Spleen (tissue), 7 donors: ENCODE data around the gene RHBDD1.

Experiments used
- CTCF ChIP-seq, 11 experiments: fragments of 200-600 bp in 7 of 11; fragments of 450-650 bp in 4 of 11; sonication (generic) in 4 of 11; IDR thresholded peaks in 8 of 11; conservative IDR thresholded peaks in 3 of 11; 1 replicate in 7 of 11; 2 replicates in 4 of 11; pipeline versions ENCODE4 v1.4.0 to v1.8.0; 2016 to 2021; ENCODE audit warnings: antibody characterized with exemption in 11 of 11, inconsistent platforms in 4 of 11, mild to moderate bottlenecking in 1 of 11
- POLR2A ChIP-seq, 3 donors: fragments of 450-650 bp; IDR thresholded peaks; one replicate each; pipeline ENCODE4 v1.5.1; 2017; ENCODE audit warnings: antibody characterized with exemption in 3 of 3, mild to moderate bottlenecking in 1 of 3
- POLR2AphosphoS5 ChIP-seq, 3 donors: sonication (generic); formaldehyde crosslinking; IDR thresholded peaks; one replicate each; pipeline ENCODE4 v1.5.1; 2017; ENCODE audit warnings: antibody characterized with exemption in 3 of 3
- donor health status: DM: no; HTN: no; CAD: no; lungs with moderate emphysema.
- donor health status: DM: no; HTN: no; CAD: no.
- donor health status: DM: no; HTN: no; CAD: no.

GRCh38 chr2:226873051-226873620 lies 37.3 kb downstream of the RHBDD1 start:
- TF ChIP-seq POLR2A (IDR thresholded peaks at IDR 0.05) (no peak), CTCF (IDR thresholded peaks at IDR 0.05 in 8 of 11, conservative IDR thresholded peaks at IDR 0.05 in 3 of 11) (no peak), POLR2AphosphoS5 (IDR thresholded peaks at IDR 0.05) (no peak)
